ENCODE data around the gene TTLL11. TPM values are rescaled to one million over a fixed set of nuclear protein-coding genes. Genes with fewer than 3 reads are reported as not detected.

The TTLL11 gene
- total and polyA plus RNA-seq, 2 experiments from 2014 or later, result 0.57 to 1.4 TPM

- no peak for TF ChIP-seq EZH2 (IDR thresholded peaks at IDR 0.05; ENCODE audit: low read depth, unreplicated experiment)
- TF ChIP-seq EZH2phosphoT487 (IDR thresholded peaks at IDR 0.05; ENCODE audit: unreplicated experiment), result no peak
- no peak for TF ChIP-seq REST (IDR thresholded peaks at IDR 0.05; ENCODE audit: unreplicated experiment)
- no peak for TF ChIP-seq CTCF (conservative IDR thresholded peaks at IDR 0.05; ENCODE audit: low read depth in 2 of 2)
- no peak for TF ChIP-seq POLR2AphosphoS5 (IDR thresholded peaks at IDR 0.05; ENCODE audit: low read depth)
- TF ChIP-seq NANOG (IDR thresholded peaks at IDR 0.05; ENCODE audit: borderline replicate concordance), result no peak
- TF ChIP-seq ZNF331 (CRISPR knock-in tag; IDR thresholded peaks at IDR 0.05; ENCODE audit: low read depth), result no peak
- no peak for TF ChIP-seq CREB1 (CRISPR knock-in tag; IDR thresholded peaks at IDR 0.05; ENCODE audit: low read depth)
- no peak for TF ChIP-seq ZNF462 (CRISPR knock-in tag; IDR thresholded peaks at IDR 0.05)
- TF ChIP-seq ETS1 (IDR thresholded peaks at IDR 0.05), result no peak
- no peak for TF ChIP-seq ZNF114 (CRISPR knock-in tag; IDR thresholded peaks at IDR 0.05)
- TF ChIP-seq STAT1 (IDR thresholded peaks at IDR 0.05; ENCODE audit: unreplicated experiment), result no peak
- no peak for TF ChIP-seq JUNB (IDR thresholded peaks at IDR 0.05; ENCODE audit: unreplicated experiment)
- H3K36me3 ChIP-seq (ENCODE audit: insufficient read depth), result no peaks in the 10 kb centered on the region
- H2AFZ ChIP-seq, result no peak overlapping the region
- no peak overlapping the region for H3K4me2 ChIP-seq
- H3K36me3 Mint-ChIP-seq (ENCODE audit: low read depth), result peaks cover 2% of the 10 kb centered on the region; the same call in 2 of the 3 replicates
- H3K4me3 ChIP-seq, result no peak overlapping the region
- H3K27ac Mint-ChIP-seq, result no peak overlapping the region
- H3K27me3 Mint-ChIP-seq (ENCODE audit: insufficient read depth, low read depth, poor library complexity), result no peaks in the 10 kb centered on the region
- H3K79me2 ChIP-seq (replicated peaks; ENCODE audit: insufficient read depth), result no peaks in the 10 kb centered on the region
- H4K20me1 ChIP-seq (replicated peaks; ENCODE audit: insufficient read depth), result no peaks in the 10 kb centered on the region
- H3K9me3 Mint-ChIP-seq, result peaks cover 12% of the 10 kb centered on the region; the same call in 2 of the 3 replicates
- H3K4me1 Mint-ChIP-seq, result peaks cover 8% of the 10 kb centered on the region
- no peaks in the 10 kb centered on the region for H3K9me2 ChIP-seq (ENCODE audit: insufficient read depth)
- H3K27me3 ChIP-seq (ENCODE audit: insufficient read depth), result no peaks in the 10 kb centered on the region
- DNase-seq (ENCODE audit: low spot score) (no peak), ATAC-seq (no peak)
- H3F3A ChIP-seq (replicated peaks; ENCODE audit: low read depth), result no peaks in the 10 kb centered on the region
- H3K4me1 ChIP-seq (ENCODE audit: insufficient read depth), result no peaks in the 10 kb centered on the region
- H3K4me3 Mint-ChIP-seq, result no peak overlapping the region
- no peak overlapping the region for H3K27ac ChIP-seq (ENCODE audit: low read depth)
Measured at GRCh38 chr9:121807823-121808278, 285.3 kb downstream of the TTLL11 start.
